Measurements from ENCODE around the gene ZNRF1. TPM values are rescaled to one million over a fixed set of nuclear protein-coding genes. Genes with fewer than 3 reads are reported as not detected.

Gene ZNRF1
- total and polyA plus RNA-seq, 2 of the 8 experiments (the other 6 are each of a cell fraction or from before 2014, with no cell fraction given): 33.5 to 52.9 TPM

DNA sequence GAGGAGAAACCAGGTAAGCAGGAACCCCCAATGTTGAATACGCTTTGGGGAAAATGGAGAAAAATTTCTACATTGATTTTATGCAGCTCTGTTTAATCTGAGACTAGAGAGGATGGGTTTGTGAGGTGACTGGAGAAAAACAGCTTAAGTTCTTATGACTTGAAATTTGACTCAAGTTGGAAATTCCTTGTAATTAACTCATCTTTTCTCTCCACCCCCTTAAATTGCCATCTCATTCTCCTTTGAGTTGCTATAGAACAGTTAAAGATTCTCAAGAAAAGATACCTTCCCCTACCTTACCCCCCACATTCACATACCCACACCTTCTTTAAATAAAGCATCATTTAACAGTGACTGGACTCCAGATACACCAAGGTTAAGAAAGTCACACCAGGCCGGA is 24.2 kb downstream of the ZNRF1 start:
- Histone ChIP-seq H3K9ac (replicated peaks in 1 of 4; ENCODE audit: extremely low read depth in 1 of 4, low read depth in 3 of 4, low read length in 3 of 4) (no peak overlapping the region), H2BK15ac (ENCODE audit: low read length) (no peak overlapping the region), H4K5ac (ENCODE audit: insufficient read length, low read depth, low read length) (no peak overlapping the region), H3K56ac (replicated peaks; ENCODE audit: insufficient read length, low read depth, low read length) (no peak overlapping the region), H3K4ac (replicated peaks; ENCODE audit: insufficient read length, low read depth, low read length) (no peak overlapping the region), H3K18ac (ENCODE audit: extremely low read depth, low read length) (no peak overlapping the region), H3K27me3 (replicated peaks in 1 of 4; ENCODE audit: control insufficient read depth in 3 of 4, extremely low read depth in 1 of 4, insufficient read depth in 3 of 4, low read length in 3 of 4) (no peaks in the 10 kb centered on the region), H3K23me2 (ENCODE audit: low read depth, low read length) (no peaks in the 10 kb centered on the region), H3K9me3 (ENCODE audit: insufficient read depth in 2 of 2, low read depth in 1 of 2, low read length in 1 of 2) (peaks cover 5 to 7% of the 10 kb centered on the region in 2 experiments; a peak in 2 of 4 replicates), H3K79me1 (ENCODE audit: low read depth, low read length) (peaks cover 6% of the 10 kb centered on the region), H3K79me2 (ENCODE audit: control insufficient read depth in 1 of 2, insufficient read depth in 2 of 2, low read length in 2 of 2) (peaks cover 7 to 89% of the 10 kb centered on the region in 2 experiments), H4K20me1 (replicated peaks in 1 of 2; ENCODE audit: control insufficient read depth in 1 of 2, insufficient read depth in 2 of 2, low read length in 2 of 2) (peaks cover 4 to 10% of the 10 kb centered on the region in 2 experiments), H2BK20ac (ENCODE audit: low read length) (no peak overlapping the region), H4K91ac (replicated peaks; ENCODE audit: insufficient read length, low read length) (no peak overlapping the region), H2AK5ac (ENCODE audit: low read depth, low read length) (no peak overlapping the region), H2BK5ac (ENCODE audit: low read depth, low read length) (no peak overlapping the region), H4K8ac (ENCODE audit: extremely low read depth, insufficient read depth, low read length) (no peak overlapping the region), H3K36me3 (ENCODE audit: control insufficient read depth in 2 of 4, insufficient read depth in 4 of 4, low read length in 3 of 4) (peaks cover 0 to 10% (median 1%) of the 10 kb centered on the region in 4 experiments; a peak in 3 of 8 replicates), H3K27ac (ENCODE audit: low read depth, low read length) (no peak overlapping the region), H3K4me2 (ENCODE audit: insufficient read depth in 1 of 2, low read depth in 2 of 2, low read length in 2 of 2) (no peak overlapping the region), H3K14ac (ENCODE audit: insufficient read length) (no peak overlapping the region), H3K23ac (ENCODE audit: insufficient read length) (no peak overlapping the region), H2AFZ (ENCODE audit: low read length) (no peak overlapping the region), H3K4me3 (ENCODE audit: extremely low read depth in 1 of 4, insufficient read depth in 2 of 4, low read depth in 3 of 4, low read length in 4 of 4) (no peak overlapping the region), H2BK12ac (ENCODE audit: low read depth, low read length) (no peak overlapping the region), H3K4me1 (replicated peaks in 1 of 4; ENCODE audit: control insufficient read depth in 3 of 4, insufficient read depth in 4 of 4, low read length in 3 of 4) (no peaks in the 10 kb centered on the region; a peak in 1 of 7 replicates), H2BK120ac (replicated peaks; ENCODE audit: low read depth, low read length) (no peak overlapping the region)
- TF ChIP-seq KDM1A (IDR thresholded peaks at IDR 0.05; ENCODE audit: borderline replicate concordance, low read length) (no peak), SIN3A (conservative IDR thresholded peaks at IDR 0.05 in 1 of 2, IDR thresholded peaks at IDR 0.05 in 1 of 2; ENCODE audit: low read depth in 1 of 2, low read length in 2 of 2) (no peak), RAD21 (IDR thresholded peaks at IDR 0.05 in 1 of 2, conservative IDR thresholded peaks at IDR 0.05 in 1 of 2; ENCODE audit: low read depth in 2 of 2, low read length in 2 of 2) (no peak), SIX5 (IDR thresholded peaks at IDR 0.05; ENCODE audit: low read depth, low read length) (no peak)
- ChIA-PET POLR2A (ENCODE audit: partially characterized antibody) (no interaction called here), CTCF (ENCODE audit: partially characterized antibody) (interaction anchor here (0.7 to 1.4 kb wide), 2 partner anchors 40 to 88 kb away, joined by 3 to 4 read pairs; no protein-coding TSS in a partner anchor)
- 97% methylated on average over 2 of the region's 2 CpGs; no CpG with 5 or more reads in 1 of the 2 experiments for WGBS, 2 experiments (ENCODE audit: extremely low coverage in 1 of 2, insufficient coverage in 1 of 2, insufficient read length in 1 of 2, insufficient replicate concordance in 2 of 2, low coverage in 1 of 2, low lambda C conversion rate in 2 of 2, missing lambda C conversion rate in 1 of 2)
- FAIRE-seq: no peak
- no peak for DNase-seq (ENCODE audit: low read depth in 1 of 2, low spot score in 2 of 2)

Measured in H1 (cell line).